HepG2 (cell line): ENCODE measurements around the gene SFI1. TPM values are rescaled to one million over a fixed set of nuclear protein-coding genes. Genes with fewer than 3 reads are reported as not detected.

Experiments
- ATAC-seq: fragments of 200-7000 bp; cut with Tn5 transposase; 3 replicates; pipeline ENCODE4 v1.9.1; 2020; ENCODE audit warnings: mild to moderate bottlenecking, moderate library complexity
- BruUV-seq: library from RNA; stranded (reverse); fragments of 400-500 nt; replicated peaks from 2 replicates; lab custom pipeline; 2021; lab: Mats Ljungman, UMichigan
- CTCF ChIA-PET: fragments of 300-600 bp; formaldehyde crosslinking; extraction: SDS; loops from one replicate; lab custom pipeline; 2021; ENCODE audit warnings: low total read pairs, inconsistent platforms, low intra/inter-chr PET ratio; lab: Yijun Ruan, JAX
- POLR2A ChIA-PET: fragments of 350-600 bp; sonication (Branson Sonifier 250); formaldehyde crosslinking; loops from one replicate; lab custom pipeline; 2020; ENCODE audit warnings: antibody characterized with exemption, inconsistent platforms; lab: Yijun Ruan, JAX
- DNase-seq: peaks from one replicate; pipeline ENCODE4 v3.0.0-alpha.2; 2015; ENCODE audit warnings: low spot score
- FAIRE-seq: peaks from 3 replicates; lab custom pipeline; 2011; peaks lifted over from hg19 to GRCh38; lab: Jason Lieb, UNC
- H2AFZ ChIP-seq: one replicate; pipeline ENCODE4 v1.6.1; 2011; ENCODE audit warnings: low read length, inconsistent platforms
- H3K27ac ChIP-seq: fragments of 300-600 bp; 3 replicates; pipeline ENCODE4 v1.8.0; 2011; ENCODE audit warnings: mixed run types, mild to moderate bottlenecking, mixed read lengths, low read length, inconsistent platforms; ENCODE audit not compliant: insufficient read depth; ENCODE audit errors: extremely low read length
- H3K27me3 ChIP-seq, 2 experiments: fragments of 200-600 bp in 1 of 2; 2 replicates in 1 of 2; 3 replicates in 1 of 2; pipeline versions ENCODE4 v1.6.0 to v1.8.0; 2011; ENCODE audit warnings: low read length in 2 of 2, mild to moderate bottlenecking in 2 of 2, moderate library complexity in 2 of 2, inconsistent platforms in 1 of 2; ENCODE audit not compliant: insufficient read depth in 2 of 2, control insufficient read depth in 1 of 2
- H3K36me3 ChIP-seq, 2 experiments: fragments of 200-600 bp in 1 of 2; replicated peaks in 1 of 2; 2 replicates in 1 of 2; 3 replicates in 1 of 2; pipeline versions ENCODE4 v1.5.1 to v1.8.0; 2011; ENCODE audit warnings: low read length in 2 of 2, inconsistent platforms in 1 of 2; ENCODE audit not compliant: insufficient read depth in 2 of 2, control insufficient read depth in 1 of 2
- H3K4me1 ChIP-seq: 2 replicates; pipeline ENCODE4 v1.5.1; 2012; ENCODE audit warnings: low read length, inconsistent platforms; ENCODE audit not compliant: insufficient read depth
- H3K4me2 ChIP-seq: 2 replicates; pipeline ENCODE4 v1.6.0; 2011; ENCODE audit warnings: low read depth, low read length, inconsistent platforms
- H3K4me3 ChIP-seq, 3 experiments: fragments of 200-600 bp in 1 of 3; sonication (generic), shearing (Covaris generic) in 1 of 3; replicated peaks in 1 of 3; 2 replicates each; pipeline ENCODE4 v1.5.1; 2011 to 2016; ENCODE audit warnings: low read length in 3 of 3, inconsistent platforms in 2 of 3, low read depth in 2 of 3, mild to moderate bottlenecking in 2 of 3, control low read depth in 1 of 3, mixed read lengths in 1 of 3; ENCODE audit not compliant: insufficient read depth in 1 of 3
- H3K79me2 ChIP-seq: one replicate; pipeline ENCODE4 v1.6.1; 2011; ENCODE audit warnings: low read length, inconsistent platforms; ENCODE audit not compliant: insufficient read depth
- H3K9ac ChIP-seq: 2 replicates; pipeline ENCODE4 v1.6.0; 2011; ENCODE audit warnings: mild to moderate bottlenecking, low read depth, low read length, inconsistent platforms; ENCODE audit not compliant: insufficient read depth
- H3K9me3 ChIP-seq: 2 replicates; pipeline ENCODE4 v1.5.1; 2012; ENCODE audit warnings: mild to moderate bottlenecking, low read length
- H4K20me1 ChIP-seq: 2 replicates; pipeline ENCODE4 v1.6.0; 2011; ENCODE audit warnings: inconsistent platforms, mild to moderate bottlenecking, low read length, moderate library complexity; ENCODE audit not compliant: insufficient read depth
- AGO2 ChIP-seq: fragments of 200-400 bp; formaldehyde crosslinking; optimal IDR thresholded peaks from 2 replicates; pipeline ENCODE3; 2017; ENCODE audit warnings: mild to moderate bottlenecking, low read depth, low read length, moderate library complexity
- HMGXB3 ChIP-seq: sonication (generic); formaldehyde crosslinking; IDR thresholded peaks from 2 replicates; pipeline ENCODE4 v1.4.0; 2020; ENCODE audit warnings: missing genetic modification reagents, borderline replicate concordance
- MEIS1 ChIP-seq: sonication (generic); formaldehyde crosslinking; IDR thresholded peaks from 2 replicates; pipeline ENCODE4 v1.9.0; 2021; ENCODE audit warnings: mild to moderate bottlenecking, missing genetic modification reagents, moderate library complexity, borderline replicate concordance
- ZNF839 ChIP-seq: sonication (generic); formaldehyde crosslinking; IDR thresholded peaks from 2 replicates; pipeline ENCODE4 v1.4.0; 2020; ENCODE audit warnings: missing genetic modification reagents, mild to moderate bottlenecking, borderline replicate concordance
- WGBS: methylation state at CpG from one replicate; pipeline ENCODE4 v1.1.6; 2017; ENCODE audit warnings: low lambda C conversion rate; 5-methylcytosine and 5-hydroxymethylcytosine counted together
- in situ Hi-C: cut with HindIII; loops from 2 replicates; pipeline ENCODE4 v1.10.0; 2017; ENCODE audit warnings: low pct_unique_long_range_greater_than_20kb; ENCODE audit not compliant: extremely low pct_ligation_motif_present
- intact Hi-C: fragments of 100-400 bp; cut with micrococcal nuclease; formaldehyde crosslinking; loops from one replicate; pipeline ENCODE4 v1.10.0; 2022; ENCODE audit not compliant: unreplicated experiment
- polyA plus RNA-seq, 8 experiments: library from polyadenylated mRNA; depleted of rRNA in 3 of 8; stranded (reverse) in 7 of 8; unstranded in 1 of 8; fragments of >200 nt; fragmentation: Illumina TruSeq in 4 of 8; extraction: Trizol in 4 of 8; gene quantifications; 2 replicates each; pipeline versions ENCODE4 v1.2.1 to v1.2.3, GENCODE V29; 2011 to 2016; ENCODE audit warnings: low read depth in 4 of 8, missing spikeins in 1 of 8, mixed read lengths in 1 of 8; ENCODE audit not compliant: insufficient read depth in 1 of 8
- total RNA-seq, 5 experiments: library from RNA; depleted of rRNA; stranded (reverse); fragments of >200 nt; fragmentation: Illumina TruSeq; extraction: Trizol; gene quantifications; 2 replicates each; pipeline ENCODE4 v1.2.3, GENCODE V29; 2016; ENCODE audit warnings: low read depth in 1 of 5

The SFI1 gene
- total and polyA plus RNA-seq, 2 of the 13 experiments (the other 11 are each of a cell fraction or from before 2014, with no cell fraction given): 20.5 to 40.1 TPM

- H3K27ac ChIP-seq: no peak overlapping the region
- CTCF ChIA-PET: no interaction called here
- in situ Hi-C loops (loop anchor here (25.0 kb wide), 1 partner anchor 389 kb away; no protein-coding TSS in a partner anchor), intact Hi-C loops (no loop called here)
- WGBS: 97% methylated on average over 5 of the region's 5 CpGs
- H3K4me1 ChIP-seq: peaks cover 15% of the 10 kb centered on the region
- H3K9me3 ChIP-seq: no peaks in the 10 kb centered on the region
- H3K9ac ChIP-seq: no peak overlapping the region
- no peaks in the 10 kb centered on the region for H3K27me3 ChIP-seq
- H3K79me2 ChIP-seq: no peaks in the 10 kb centered on the region
- POLR2A ChIA-PET: no interaction called here
- FAIRE-seq (no peak), DNase-seq (no peak), ATAC-seq (no peak)
- BruUV-seq: no TSS peak
- TF ChIP-seq ZNF839: no peak
- TF ChIP-seq MEIS1: no peak
- TF ChIP-seq AGO2: no peak
- TF ChIP-seq HMGXB3: no peak
- H4K20me1 ChIP-seq: no peaks in the 10 kb centered on the region
- no peak overlapping the region for H3K4me3 ChIP-seq
- no peak overlapping the region for H3K4me2 ChIP-seq
- no peak overlapping the region for H2AFZ ChIP-seq
- no peaks in the 10 kb centered on the region; a peak in 3 of 5 replicates for H3K36me3 ChIP-seq
Observed at GRCh38 chr22:31572939-31573338, 76.6 kb downstream of the SFI1 start.
